ENCODE data around the gene SLC26A11.
"Not testable (repeated sequence)": the region's sequence is repeated elsewhere in the genome, so short reads cannot be mapped to it uniquely, and the experiment has no call there.

The SLC26A11 gene

DNA sequence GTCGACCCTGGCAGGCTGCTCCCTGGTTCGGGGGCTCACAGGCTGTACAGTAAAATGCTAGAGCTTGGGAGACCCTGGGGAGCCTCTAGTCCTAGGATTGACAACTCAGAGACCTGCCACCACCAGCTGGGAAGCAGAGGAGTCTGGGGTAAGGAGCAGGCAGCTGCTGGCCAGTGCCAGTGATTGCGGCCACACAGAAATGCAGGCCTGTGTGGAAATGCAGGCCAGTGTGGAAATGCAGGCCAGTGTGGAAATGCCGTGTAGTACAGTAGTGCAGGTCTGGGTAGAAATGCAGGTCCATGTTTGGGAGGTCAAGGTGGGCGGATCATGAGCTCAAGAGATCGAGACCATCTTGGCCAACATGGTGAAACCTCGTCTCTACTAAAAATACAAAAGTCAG lies 23.6 kb upstream of the SLC26A11 start:
- no peak for DNase-seq (ENCODE audit: low read depth)

DNA sequence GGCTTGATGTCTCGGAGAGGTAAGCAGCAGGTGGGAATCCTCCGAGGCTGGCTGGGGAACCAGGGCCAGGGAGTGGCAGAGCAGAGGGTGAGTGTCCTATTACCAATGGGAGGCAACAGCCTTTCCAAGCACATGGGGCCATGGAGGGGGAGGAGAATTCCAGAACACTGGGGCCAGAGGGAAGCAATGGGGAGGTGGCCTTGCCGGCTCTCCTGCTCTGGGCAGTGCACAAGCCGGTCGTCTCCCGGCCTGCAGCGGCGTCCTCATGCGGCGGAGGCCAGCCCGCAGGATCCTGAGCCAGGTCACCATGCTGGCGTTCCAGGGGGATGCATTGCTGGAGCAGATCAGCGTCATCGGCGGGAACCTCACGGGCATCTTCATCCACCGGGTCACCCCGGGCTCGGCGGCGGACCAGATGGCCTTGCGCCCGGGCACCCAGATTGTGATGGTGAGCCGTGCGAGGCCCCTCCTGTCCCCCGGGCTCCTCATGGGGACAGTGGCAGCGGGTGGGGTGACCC lies 22.0 kb upstream of the SLC26A11 start:
- DNase-seq (ENCODE audit: low read depth), result no peak

DNA sequence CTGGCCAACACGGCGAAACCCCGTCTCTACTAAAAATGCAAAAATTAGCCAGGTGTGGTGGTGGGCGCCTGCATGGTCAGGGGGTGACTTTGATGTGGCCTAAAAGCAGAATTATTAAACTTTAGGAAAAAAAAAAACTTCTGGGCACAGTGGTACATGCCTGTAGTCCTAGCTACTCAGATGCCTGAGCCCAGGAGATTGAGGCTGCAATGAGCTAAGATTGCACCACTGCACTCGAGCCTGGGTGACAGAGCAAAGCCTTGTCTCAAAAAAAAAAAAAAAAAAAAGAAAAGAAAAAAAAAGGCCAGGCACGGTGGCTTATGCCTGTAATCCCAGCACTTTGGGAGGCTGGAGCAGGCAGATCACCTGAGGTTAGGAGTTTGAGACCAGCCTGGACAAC lies 20.9 kb upstream of the SLC26A11 start:
- not testable (repeated sequence) for DNase-seq (ENCODE audit: low read depth)

DNA sequence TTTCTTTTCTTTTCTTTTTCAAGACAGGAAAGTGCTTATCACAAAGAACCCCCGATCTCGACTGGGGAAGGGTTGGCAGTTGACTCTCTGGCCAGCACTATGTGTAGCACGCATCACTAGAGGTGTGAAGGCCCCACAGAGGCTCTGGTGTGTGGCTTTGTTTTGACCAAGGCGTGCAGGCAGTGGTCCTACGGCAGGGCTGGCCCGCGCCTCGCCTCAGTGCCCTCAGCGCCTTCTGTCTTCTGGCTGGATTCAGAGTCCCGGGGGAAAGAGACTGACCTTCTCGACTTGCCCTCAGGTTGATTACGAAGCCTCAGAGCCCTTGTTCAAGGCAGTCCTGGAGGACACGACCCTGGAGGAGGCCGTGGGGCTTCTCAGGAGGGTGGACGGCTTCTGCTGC lies 18.8 kb upstream of the SLC26A11 start:
- DNase-seq (ENCODE audit: low read depth), result no peak

DNA sequence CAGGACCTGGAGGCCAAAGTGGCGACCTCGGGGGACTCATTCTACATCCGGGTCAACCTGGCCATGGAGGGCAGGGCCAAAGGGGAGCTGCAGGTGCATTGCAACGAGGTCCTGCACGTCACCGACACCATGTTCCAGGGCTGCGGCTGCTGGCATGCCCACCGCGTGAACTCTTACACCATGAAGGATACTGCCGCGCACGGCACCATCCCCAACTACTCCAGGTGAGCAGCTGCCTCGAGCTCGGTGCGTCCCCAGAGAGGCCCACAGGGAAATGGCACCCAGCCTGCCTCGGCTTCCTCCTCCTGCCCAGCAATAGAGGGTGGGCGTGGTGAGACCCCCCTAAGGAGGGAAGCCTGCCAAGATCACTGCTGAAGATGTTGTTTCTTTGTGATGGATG lies 18.0 kb upstream of the SLC26A11 start:
- DNase-seq (ENCODE audit: low read depth), result no peak

DNA sequence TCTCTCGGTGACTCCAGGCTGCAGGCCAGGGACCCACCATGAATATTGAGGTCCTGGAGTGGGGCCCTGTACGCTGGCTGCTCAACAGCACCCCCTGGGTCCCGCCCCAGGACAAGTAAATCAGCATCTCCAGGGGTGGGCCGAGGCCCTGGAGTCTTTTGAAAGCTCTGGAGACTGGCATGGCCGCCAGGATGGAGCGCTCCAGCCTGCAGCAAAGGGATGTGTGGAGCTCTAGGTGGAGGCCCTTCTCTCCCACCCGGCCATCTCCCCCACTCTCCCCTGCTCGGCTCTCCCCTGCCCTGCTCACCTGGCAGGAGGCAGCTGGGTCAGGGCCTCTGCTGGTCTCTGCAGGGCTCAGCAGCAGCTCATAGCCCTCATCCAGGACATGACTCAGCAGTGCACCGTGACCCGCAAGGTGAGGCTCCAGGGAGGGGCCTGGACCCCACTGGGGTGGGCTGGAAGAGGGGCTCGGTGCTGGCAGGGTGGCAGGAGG lies 16.7 kb upstream of the SLC26A11 start:
- no peak for DNase-seq (ENCODE audit: low read depth)

DNA sequence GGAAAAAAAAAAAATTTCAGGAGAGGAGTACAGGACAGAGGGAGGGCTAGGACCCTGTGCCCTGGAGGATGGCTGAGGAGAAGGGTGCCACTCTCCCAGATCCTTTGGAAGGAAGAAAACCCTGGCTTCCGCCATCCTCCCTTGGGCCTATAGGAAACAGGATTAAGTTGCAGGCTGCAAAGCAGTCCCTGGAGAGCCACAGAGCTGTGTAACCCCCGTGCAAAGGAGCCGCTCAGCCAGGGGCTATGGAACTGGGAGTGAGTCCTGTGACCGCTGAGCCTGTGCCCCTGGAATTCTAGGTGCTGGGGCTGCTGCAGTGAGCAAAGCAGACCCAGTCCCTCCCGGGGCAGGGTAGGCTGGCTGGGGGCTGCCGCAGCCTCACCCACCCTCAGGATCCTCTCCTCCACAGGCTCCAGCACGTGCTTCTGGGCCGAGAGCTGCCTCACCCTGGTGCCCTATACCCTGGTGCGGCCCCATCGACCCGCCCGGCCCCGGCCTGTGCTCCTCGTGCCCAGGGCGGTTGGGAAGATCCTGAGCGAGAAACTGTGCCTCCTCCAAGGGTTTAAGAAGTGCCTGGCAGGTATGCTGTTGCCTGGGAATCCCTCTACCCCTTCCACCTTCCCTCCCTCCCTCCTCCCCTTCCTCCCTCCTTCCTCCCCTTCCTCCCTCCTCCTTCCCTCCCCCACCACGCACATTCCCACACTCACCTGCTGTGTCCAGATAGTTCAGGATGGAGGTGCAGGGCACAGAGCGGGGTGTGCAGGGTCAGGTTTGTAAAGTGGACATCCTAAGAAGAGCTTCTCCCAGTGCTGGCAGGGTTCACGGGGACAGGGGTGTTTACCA lies 15.4 kb upstream of the SLC26A11 start:
- DNase-seq (ENCODE audit: low read depth), result no peak

DNA sequence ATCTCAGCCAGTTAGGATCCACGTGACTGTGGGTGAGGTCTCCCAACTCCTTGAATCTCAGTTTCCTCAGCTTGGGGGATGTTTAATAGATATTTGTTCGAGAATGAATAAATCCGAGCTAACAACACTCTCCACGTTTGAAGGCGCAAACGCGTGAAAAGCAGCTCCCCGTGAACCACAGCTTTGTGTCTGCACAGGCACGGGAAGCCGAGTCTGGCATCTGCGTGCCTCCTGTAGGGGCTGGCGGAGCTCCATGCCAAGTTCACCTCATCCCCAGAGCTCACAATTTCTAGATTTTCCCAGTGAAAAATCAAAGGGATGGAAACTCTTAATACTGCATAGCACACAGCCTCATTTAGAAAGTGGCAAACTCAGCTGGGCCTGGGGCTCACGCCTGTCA lies 14.4 kb upstream of the SLC26A11 start:
- no peak for DNase-seq (ENCODE audit: low read depth)

DNA sequence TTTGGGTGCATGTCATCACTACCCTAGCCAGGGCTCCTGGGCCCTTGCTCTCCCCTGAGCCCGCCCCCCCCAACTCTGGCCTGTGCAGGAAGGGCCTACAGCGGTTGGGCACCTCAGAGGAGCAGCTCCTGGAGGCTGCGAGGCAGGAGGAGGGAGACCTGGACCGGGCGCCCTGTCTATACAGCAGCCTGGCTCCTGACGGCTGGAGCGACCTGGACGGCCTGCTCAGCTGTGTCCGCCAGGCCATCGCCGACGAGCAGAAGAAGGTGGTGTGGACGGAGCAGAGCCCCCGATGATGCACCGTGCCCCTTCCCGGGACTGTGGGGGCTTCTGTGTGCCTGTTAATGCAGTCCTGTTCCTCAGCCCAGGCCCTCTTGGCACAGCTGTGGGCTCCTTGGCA lies 12.2 kb upstream of the SLC26A11 start:
- DNase-seq (ENCODE audit: low read depth), result no peak

DNA sequence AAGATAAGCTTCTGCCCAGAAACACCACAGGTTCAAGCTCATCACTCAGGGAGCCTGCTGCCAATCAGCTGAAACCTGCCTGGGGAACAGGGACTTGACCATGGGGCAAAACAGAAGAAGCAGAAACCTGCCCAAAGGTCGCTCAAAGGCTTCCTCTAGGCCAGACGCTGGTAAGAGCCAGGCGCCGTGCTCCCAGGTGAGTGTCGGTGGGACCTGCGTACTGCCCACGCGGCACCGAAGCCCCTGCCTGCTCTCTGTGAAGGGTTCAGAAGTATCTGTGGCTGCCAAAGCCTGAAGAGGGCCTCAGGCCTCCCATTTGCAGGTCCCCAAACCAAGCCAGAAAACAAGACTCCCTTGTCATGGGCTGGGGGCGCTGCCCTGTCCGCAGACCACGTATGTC lies 10.5 kb upstream of the SLC26A11 start:
- DNase-seq (ENCODE audit: low read depth), result no peak

DNA sequence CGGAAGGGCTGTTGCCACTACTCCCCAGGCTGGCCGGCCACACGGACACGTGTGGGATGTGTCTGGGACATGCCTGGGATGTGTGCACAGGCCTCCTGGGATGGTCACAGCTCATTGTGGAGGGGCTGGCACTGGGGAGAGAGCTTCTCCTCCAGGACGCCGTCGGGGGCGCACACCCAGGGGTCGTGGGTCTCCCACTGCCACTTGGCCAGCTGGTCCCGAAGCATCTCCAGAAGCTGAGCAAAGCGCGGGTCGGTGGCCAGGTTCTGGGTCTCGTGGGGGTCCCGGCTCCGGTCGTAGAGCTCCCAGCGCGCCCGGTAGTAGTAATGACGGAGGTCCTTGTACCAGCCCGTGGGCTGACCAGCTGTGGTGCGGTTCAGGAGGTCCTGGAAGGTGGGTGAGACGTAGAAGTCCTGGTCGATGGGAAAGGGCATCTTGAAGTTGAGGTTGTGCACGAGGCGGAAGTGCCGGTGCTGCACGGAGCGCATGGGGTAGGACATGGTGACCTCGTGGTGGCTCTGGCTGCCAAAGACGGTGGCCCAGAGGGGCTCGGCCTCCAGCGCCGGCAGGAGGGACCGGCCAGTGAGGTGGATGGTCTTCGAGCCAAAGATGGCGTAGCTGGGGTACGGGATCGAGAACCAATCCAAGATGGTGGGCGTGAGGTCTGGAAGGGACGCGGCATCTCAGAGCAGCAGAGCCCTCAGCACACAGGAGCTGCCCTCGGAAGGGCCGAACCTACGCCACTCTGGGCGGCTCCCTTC lies 9.7 kb upstream of the SLC26A11 start:
- DNase-seq (ENCODE audit: low read depth), result no peak

DNA sequence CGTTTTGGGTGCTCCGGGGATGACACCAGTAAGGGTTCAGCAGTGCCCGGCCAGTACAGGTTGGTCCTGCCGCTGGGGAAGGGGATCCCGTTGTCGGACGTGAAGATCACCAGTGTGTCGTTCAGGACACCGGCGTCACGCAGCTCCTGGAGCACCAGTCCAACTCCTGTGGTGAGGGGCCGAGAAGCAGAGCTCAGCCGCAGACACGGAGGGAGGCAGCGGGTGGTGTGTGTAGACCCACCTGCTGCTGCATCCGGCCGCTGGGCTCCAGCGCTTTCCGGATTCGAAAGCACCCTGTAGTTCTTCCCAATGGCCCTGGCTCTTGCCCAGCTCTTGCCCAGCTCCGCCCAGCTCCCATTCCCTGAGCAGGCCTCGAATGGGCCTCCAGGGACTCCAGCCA lies 8.1 kb upstream of the SLC26A11 start:
- no peak for DNase-seq (ENCODE audit: low read depth)

DNA sequence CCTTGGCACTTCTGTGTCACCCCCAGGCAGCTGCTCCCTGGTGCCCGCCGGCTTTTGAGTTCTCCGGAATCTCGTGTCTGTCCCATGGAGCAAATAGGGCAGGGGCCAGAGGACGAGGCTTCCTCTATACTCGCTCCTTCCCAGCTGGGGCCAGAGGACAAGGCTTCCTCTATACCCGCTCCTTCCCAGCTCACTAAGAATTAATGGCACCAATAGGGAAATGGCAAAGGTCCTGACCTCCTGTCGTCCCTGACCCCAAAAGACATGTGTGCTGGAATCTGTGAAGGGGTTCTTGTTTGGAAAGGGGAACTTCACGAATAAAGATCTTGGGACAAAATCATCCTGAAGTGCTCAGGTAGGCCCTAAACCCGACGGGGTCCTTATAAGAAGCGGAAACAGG lies 7.7 kb upstream of the SLC26A11 start:
- no peak for DNase-seq (ENCODE audit: low read depth)

DNA sequence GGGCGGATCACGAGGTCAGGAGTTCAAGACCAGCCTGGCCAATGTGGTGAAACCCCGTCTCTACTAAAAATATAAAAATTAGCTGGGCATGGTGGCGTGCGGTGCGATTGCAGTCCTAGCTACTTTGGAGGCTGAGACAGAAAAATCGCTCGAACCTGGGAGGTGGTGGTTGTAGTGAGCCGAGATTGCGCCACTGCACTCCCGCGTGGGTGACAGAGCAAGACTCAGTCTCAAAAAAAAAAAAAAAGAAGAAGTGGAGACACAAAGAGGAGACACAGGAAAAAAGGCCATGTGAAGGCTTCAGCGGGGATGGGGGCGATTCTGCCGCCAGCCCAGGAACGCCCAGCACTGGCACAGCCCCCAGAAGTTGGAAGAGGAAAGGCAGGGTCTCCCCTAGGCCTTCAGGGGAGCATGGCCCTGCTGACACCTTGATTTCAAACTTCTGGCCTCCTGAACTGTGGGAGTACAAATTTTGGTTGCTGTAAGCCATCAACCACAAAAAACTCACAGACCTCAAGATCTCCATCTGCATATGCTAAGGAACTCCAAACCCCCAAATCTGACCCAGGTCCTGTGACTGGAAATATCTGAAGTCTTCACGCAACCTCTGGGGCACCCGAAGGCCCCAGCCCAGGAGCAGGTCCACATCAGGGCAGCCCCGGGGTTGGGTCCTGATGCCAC lies 7.1 kb upstream of the SLC26A11 start:
- DNase-seq (ENCODE audit: low read depth), result no peak

DNA sequence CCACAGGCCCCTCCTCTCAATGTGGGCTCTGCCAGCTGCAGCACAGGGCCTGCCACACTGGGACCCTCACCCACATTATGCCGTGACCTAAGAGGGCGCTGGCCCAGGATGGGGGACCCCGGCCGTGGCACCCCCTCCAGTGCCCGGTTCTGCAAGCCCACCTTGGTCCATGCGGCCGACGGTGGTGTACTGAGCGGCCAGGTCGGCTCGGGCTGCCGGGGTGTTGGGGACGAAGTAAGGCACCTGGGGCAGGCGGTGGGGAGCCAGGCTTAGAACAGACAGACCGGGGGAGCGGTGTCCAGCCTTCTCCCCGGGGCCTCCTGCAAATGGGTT lies 6.6 kb upstream of the SLC26A11 start:
- DNase-seq (ENCODE audit: low read depth), result no peak

DNA sequence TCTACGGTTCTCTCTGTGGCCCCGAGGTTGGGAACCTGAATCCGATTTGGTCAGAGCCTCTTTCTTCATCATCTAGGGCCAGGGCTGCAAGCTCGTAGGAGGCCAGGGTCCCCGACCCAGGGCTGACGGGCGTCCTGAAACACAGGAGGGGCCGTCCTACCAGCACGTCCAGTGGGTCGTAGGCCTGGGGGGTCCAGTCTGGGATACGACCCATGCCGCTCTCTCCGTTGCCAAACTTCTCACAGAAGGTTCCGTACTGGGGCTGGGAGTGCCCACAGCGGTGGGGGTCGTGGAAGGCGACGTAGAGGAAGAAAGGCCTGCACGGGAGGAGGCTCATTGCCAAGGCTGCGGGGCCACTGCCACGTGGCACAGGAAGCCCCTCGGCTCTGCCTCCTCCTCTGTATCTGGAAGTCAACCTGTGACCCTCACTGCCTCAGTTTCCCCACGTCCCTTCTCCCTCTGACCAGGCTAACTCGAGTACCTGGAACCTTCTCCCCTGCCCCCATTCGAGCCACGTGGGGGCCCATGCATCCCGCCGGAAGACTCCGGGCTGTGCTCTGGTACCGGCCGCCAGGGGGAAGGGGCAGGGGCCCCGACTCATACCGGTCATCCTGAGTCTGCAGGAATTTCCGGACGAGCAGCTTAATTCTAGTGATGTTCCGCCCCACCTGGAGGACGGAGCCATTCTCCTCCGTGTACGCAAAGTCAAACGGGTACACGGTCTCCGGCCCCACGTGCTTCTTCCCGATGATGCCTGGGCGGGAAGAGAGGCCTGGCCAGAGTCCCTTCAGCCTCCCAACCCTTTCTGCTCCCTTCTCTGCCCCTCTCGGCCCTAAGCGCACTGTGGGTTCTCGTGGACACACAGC lies 6.0 kb upstream of the SLC26A11 start:
- no peak for DNase-seq (ENCODE audit: low read depth)

DNA sequence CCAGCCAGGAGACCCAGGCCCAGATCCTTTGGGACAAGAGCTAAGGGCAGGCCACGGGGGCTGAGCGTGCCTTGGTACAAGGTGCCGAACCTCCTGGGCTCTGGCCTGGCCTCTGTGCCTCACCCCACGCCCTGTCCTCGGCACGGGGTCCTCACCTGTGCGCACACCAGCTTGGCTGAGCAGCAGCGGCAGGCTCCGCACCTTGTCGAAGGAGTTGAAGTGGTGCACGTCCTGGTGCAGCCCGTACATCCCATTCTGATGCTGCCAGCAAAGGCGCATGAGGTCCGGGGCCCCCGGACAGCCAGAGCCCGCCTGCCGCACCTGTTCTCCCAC lies 5.4 kb upstream of the SLC26A11 start:
- DNase-seq (ENCODE audit: low read depth), result no peak

DNA sequence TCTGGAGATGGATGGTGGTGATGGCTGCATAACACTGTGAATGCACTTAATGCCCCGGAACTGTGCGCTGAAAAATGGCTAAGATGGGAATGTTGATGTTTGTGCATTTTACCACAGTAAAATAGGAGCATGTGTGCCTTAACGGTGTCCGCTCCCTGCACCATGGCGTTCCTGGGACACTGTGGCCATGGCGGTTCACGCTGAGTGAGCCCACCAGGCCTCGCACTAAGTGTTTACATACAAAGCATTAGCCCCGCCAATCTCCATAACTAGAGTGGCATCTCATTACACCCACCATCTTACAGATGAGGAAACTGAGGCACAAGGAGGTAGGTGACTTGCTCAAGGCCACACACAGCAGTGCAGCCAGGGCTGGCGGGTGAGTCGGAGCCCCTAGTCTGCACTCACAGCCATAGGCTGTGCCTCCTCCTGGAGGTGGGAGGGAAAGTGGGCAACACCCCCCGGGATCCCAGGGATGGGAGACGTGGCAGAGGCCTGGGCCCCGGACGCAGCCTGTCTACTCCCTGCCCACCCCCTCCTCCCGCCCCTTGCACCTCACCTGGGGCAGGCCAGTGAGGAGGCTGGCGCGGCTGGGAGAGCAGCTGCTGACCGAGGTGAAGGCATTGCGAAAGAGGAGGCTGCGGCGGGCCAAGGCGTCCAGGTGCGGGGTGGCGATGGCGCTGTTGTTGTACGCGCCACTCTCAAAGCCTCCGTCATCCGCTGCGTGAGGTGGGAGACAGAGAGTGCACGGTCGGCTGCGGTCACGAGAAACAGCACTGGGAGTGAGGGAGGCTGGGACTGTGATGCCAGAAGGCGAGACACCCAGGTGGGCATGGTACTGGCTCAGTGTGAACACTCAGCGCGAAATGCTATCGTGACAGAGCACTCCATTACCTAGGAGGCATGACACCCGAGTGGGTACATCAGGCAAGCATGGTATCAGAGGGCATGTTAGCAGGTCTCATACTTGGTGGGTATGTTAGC lies 3.5 kb upstream of the SLC26A11 start:
- DNase-seq (ENCODE audit: low read depth), result no peak

DNA sequence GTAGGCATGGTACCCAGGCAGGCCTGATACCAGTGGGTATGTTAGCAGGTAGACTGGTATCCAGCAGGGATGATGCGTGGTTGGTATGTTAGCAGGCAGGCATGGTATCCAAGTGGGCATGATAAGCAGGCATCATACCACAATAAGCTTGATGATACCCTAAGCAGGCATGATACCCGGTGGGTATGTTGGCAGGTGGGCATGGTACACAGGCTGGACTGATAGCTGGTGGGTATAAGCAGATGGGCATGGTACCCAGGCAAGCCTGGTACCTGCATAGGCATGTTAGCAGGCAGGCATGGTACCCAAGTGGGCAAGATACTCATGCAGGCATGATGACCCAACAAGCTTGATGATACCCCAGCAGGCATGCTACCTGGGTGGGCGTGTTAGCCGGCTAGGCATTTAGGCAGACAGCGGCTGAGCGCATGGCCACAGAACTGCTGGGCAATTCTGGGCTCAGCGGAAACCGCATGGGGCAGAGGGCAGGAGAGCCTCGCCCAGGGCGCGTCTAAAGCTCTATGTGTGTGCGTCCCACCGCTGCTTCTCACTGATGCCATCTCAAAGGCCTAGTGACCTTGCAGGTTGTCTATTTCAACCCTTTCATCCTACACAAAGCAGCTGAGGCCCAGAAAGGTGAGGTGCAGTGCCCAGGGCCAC lies 2.4 kb upstream of the SLC26A11 start:
- DNase-seq (ENCODE audit: low read depth), result no peak

DNA sequence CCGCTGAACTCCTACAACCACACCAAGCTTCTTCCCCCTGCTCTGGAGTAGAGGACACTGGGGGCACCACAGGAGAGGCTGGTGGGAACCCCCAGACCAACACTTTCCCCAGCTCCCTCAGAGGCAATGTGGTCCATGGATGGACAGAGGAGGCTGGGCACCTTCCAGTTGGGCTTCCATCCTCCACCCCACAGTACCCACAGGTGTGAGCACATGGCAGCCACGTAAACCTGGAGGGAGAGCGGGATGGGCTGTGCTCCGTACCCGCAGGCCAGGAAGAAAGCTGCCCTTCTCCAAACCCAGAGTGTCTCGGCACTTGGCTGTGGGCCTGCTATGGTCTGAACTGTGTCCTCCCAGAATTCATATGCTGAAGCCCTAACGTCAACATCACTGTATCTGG lies 1.8 kb upstream of the SLC26A11 start:
- DNase-seq (ENCODE audit: low read depth), result no peak
